Measurements from ENCODE around the gene CABCOCO1. TPM values are rescaled to one million over a fixed set of nuclear protein-coding genes. Genes with fewer than 3 reads are reported as not detected.
A peak's percentile ranks its signal among the peaks of the same experiment; 100 is the strongest.

CABCOCO1 gene
- under 1 TPM in 1 of 2 donors, not detected in 1; 0.35 TPM for total RNA-seq

GRCh38 chr10:61662794-61663259 lies at the start of gene CABCOCO1:
TSS of gene CABCOCO1 (plus strand) at chr10:61662929. CDS start at chr10:61662973, 44 bp downstream.
- peak; percentile 58 for DNase-seq (ENCODE audit: low spot score)
- Histone ChIP-seq H3K36me3 (no peaks in the 10 kb centered on the region), H3K4me3 (peak within 1 kb of the TSS; percentile 40 to 58), H3K9me3 (no peaks in the 10 kb centered on the region), H3K4me1 (no peaks in the 10 kb centered on the region), H3K27me3 (no peaks in the 10 kb centered on the region), H3K27ac (peak within 1 kb of the TSS; percentile 17 to 49)
- peak in 1 of 2 donors; percentile 20 for TF ChIP-seq CTCF (IDR thresholded peaks at IDR 0.05)

- Histone ChIP-seq H3K27ac (no peak overlapping the region), H3K27me3 (no peaks in the 10 kb centered on the region), H3K4me3 (no peak overlapping the region), H3K36me3 (no peaks in the 10 kb centered on the region), H3K9me3 (no peaks in the 10 kb centered on the region), H3K4me1 (no peaks in the 10 kb centered on the region)
- no peak for TF ChIP-seq CTCF (IDR thresholded peaks at IDR 0.05)
- DNase-seq (ENCODE audit: low spot score) = no peak
Measured at GRCh38 chr10:61613665-61614064, 49.1 kb upstream of the CABCOCO1 start.

- no peak overlapping the region for H3K4me3 ChIP-seq
- no peaks in the 10 kb centered on the region for H3K9me3 ChIP-seq
- H3K36me3 ChIP-seq = no peaks in the 10 kb centered on the region
- H3K27me3 ChIP-seq = no peaks in the 10 kb centered on the region
- no peak for TF ChIP-seq CTCF (IDR thresholded peaks at IDR 0.05)
- no peak for DNase-seq (ENCODE audit: low spot score)
- no peak overlapping the region for H3K27ac ChIP-seq
- no peaks in the 10 kb centered on the region for H3K4me1 ChIP-seq
Measured at GRCh38 chr10:61616611-61617010, 46.1 kb upstream of the CABCOCO1 start.

- Histone ChIP-seq H3K9me3 (no peaks in the 10 kb centered on the region), H3K4me3 (no peak overlapping the region), H3K27me3 (no peaks in the 10 kb centered on the region), H3K27ac (no peak overlapping the region), H3K36me3 (no peaks in the 10 kb centered on the region), H3K4me1 (no peaks in the 10 kb centered on the region)
- TF ChIP-seq CTCF (IDR thresholded peaks at IDR 0.05) = no peak
- DNase-seq (ENCODE audit: low spot score) = no peak
Measured at GRCh38 chr10:61617180-61617579, 45.5 kb upstream of the CABCOCO1 start.

- Histone ChIP-seq H3K4me1 (no peaks in the 10 kb centered on the region), H3K9me3 (no peaks in the 10 kb centered on the region), H3K4me3 (no peak overlapping the region), H3K27ac (no peak overlapping the region), H3K36me3 (no peaks in the 10 kb centered on the region), H3K27me3 (no peaks in the 10 kb centered on the region)
- DNase-seq (ENCODE audit: low spot score) = no peak
- TF ChIP-seq CTCF (IDR thresholded peaks at IDR 0.05) = no peak
Measured at GRCh38 chr10:61617586-61617985, 45.1 kb upstream of the CABCOCO1 start.

GRCh38 chr10:61618388-61618961 lies 44.3 kb upstream of the CABCOCO1 start:
- Histone ChIP-seq H3K27me3 (no peaks in the 10 kb centered on the region), H3K4me1 (peaks cover 0 to under 1% of the 10 kb centered on the region in 2 donors), H3K27ac (no peak overlapping the region), H3K9me3 (no peaks in the 10 kb centered on the region), H3K36me3 (no peaks in the 10 kb centered on the region), H3K4me3 (no peak overlapping the region)
- TF ChIP-seq CTCF (IDR thresholded peaks at IDR 0.05) = no peak
- no peak for DNase-seq (ENCODE audit: low spot score)
